NCI-H748 (cell line): ENCODE results near the gene VWDE.
"Not testable (repeated sequence)": the region's sequence is repeated elsewhere in the genome, so short reads cannot be mapped to it uniquely, and the experiment has no call there.

Source experiments
- DNase-seq: peaks from one replicate; lab custom pipeline; 2025; ENCODE audit not compliant: unreplicated experiment; lab: John Stamatoyannopoulos, UW

Gene VWDE

GRCh38 chr7:12403287-12404181 is at the start of gene VWDE:
Gene VWDE, minus strand, starts transcription at chr7:12403865. Its CDS starts 149 bp downstream, at chr7:12403716.
- DNase-seq: peak; percentile 90

- DNase-seq: not testable (repeated sequence)
These were observed 49.5 kb upstream of the VWDE start for GRCh38 chr7:12453136-12453535.

- no peak for DNase-seq
These were observed 47.0 kb upstream of the VWDE start for GRCh38 chr7:12450615-12451014.

- DNase-seq: no peak
These were observed 41.1 kb upstream of the VWDE start for GRCh38 chr7:12444785-12445184.

- no peak for DNase-seq
These were observed 36.6 kb upstream of the VWDE start for GRCh38 chr7:12440229-12440628.

- DNase-seq: peak; percentile 88
These were observed 33.4 kb upstream of the VWDE start for GRCh38 chr7:12436896-12437535.

GRCh38 chr7:12436126-12436525 is 32.5 kb upstream of the VWDE start:
- no peak for DNase-seq

- peak; percentile 31 for DNase-seq
These were observed 30.5 kb upstream of the VWDE start for GRCh38 chr7:12434012-12434642.

- DNase-seq: peak; percentile 34
These were observed 28.4 kb upstream of the VWDE start for GRCh38 chr7:12431886-12432556.

- no peak for DNase-seq
These were observed 21.6 kb upstream of the VWDE start for GRCh38 chr7:12425311-12425710.

- DNase-seq: no peak
These were observed 20.5 kb upstream of the VWDE start for GRCh38 chr7:12423997-12424745.

- no peak for DNase-seq
These were observed 19.8 kb upstream of the VWDE start for GRCh38 chr7:12423355-12423996.

GRCh38 chr7:12422554-12423320 is 19.1 kb upstream of the VWDE start:
- no peak for DNase-seq

GRCh38 chr7:12418452-12418851 is 14.8 kb upstream of the VWDE start:
- no peak for DNase-seq

- no peak for DNase-seq
These were observed 11.4 kb upstream of the VWDE start for GRCh38 chr7:12415072-12415471.

GRCh38 chr7:12412407-12412806 is 8.7 kb upstream of the VWDE start:
- no peak for DNase-seq

- no peak for DNase-seq
These were observed 6.9 kb upstream of the VWDE start for GRCh38 chr7:12410523-12410922.

GRCh38 chr7:12409097-12409711 is 5.5 kb upstream of the VWDE start:
- DNase-seq: no peak

GRCh38 chr7:12407652-12408051 is 4.0 kb upstream of the VWDE start:
- DNase-seq: not testable (repeated sequence)
